ENCODE data around the gene LPCAT4.

DNA sequence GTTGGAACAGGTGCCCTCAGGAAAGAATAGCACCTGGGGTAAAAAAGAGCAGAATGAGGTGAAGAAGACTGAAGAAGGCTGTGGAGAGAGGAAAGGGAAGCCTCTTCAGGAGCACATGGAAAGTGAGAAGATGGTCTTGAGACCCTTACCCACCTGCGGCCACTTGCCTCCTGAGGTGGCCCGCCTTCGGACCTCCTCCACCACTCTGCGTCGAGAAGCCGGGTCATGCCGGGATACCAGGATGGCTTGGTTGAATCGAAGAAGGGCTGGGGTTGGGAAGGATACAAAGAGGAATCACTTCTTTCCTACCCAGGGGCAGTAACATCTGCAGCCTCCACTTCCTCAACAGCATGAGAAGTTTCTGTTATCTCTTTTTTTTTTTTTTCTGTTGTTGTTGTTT lies 3.0 kb downstream of the LPCAT4 start:
- TF ChIP-seq ZNF263 (CRISPR knock-in tag; IDR thresholded peaks at IDR 0.05; ENCODE audit: borderline replicate concordance), result no peak
- TF ChIP-seq MAX (CRISPR knock-in tag; IDR thresholded peaks at IDR 0.05), result no peak
- no peak for TF ChIP-seq CUX1 (CRISPR knock-in tag; IDR thresholded peaks at IDR 0.05)
- TF ChIP-seq ZBTB33 (CRISPR knock-in tag; IDR thresholded peaks at IDR 0.05), result no peak
- no peak for TF ChIP-seq CBX3 (IDR thresholded peaks at IDR 0.05; ENCODE audit: borderline replicate concordance in 1 of 2, low read length in 2 of 2)
- TF ChIP-seq CTCF (IDR thresholded peaks at IDR 0.05 in 2 of 3, conservative IDR thresholded peaks at IDR 0.05 in 1 of 3; ENCODE audit: insufficient read depth in 2 of 3, low read depth in 1 of 3, low read length in 3 of 3), result no peak
- TF ChIP-seq NFE2L1 (tag; IDR thresholded peaks at IDR 0.05; ENCODE audit: borderline replicate concordance, low read depth), result no peak
- TF ChIP-seq PTRF (tag; IDR thresholded peaks at IDR 0.05), result no peak
- no peak for TF ChIP-seq PHF21A (IDR thresholded peaks at IDR 0.05; ENCODE audit: borderline replicate concordance, low read depth)
- no peak for TF ChIP-seq SIN3A (IDR thresholded peaks at IDR 0.05; ENCODE audit: borderline replicate concordance in 2 of 2, control insufficient read depth in 1 of 2, low read depth in 2 of 2, low read length in 2 of 2)
- TF ChIP-seq, protein P1, sequence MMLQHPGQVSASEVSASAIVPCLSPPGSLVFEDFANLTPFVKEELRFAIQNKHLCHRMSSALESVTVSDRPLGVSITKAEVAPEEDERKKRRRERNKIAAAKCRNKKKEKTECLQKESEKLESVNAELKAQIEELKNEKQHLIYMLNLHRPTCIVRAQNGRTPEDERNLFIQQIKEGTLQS (IDR thresholded peaks at IDR 0.05), result no peak
- TF ChIP-seq, protein P1 (CRISPR knock-in tag; conservative IDR thresholded peaks at IDR 0.05), result no peak
- TF ChIP-seq U2AF2 (optimal IDR thresholded peaks at IDR 0.05; ENCODE audit: low read depth, low read length), result no peak
- TF ChIP-seq SRF (CRISPR knock-in tag; IDR thresholded peaks at IDR 0.05), result no peak

Data from K562 (cell line).